22Rv1 (cell line): ENCODE results near the gene PCDHGC4.

Experiments
- H3K27ac ChIP-seq: fragments of 450-650 bp; 2 replicates; pipeline ENCODE4 v1.5.1; 2017
- ZFX ChIP-seq: fragments of 450-650 bp; IDR thresholded peaks from 2 replicates; pipeline ENCODE4 v1.6.1; 2017; ENCODE audit warnings: antibody characterized with exemption, borderline replicate concordance
- TF ChIP-seq, protein P1 (sequence below): fragments of 450-650 bp; IDR thresholded peaks from 2 replicates; pipeline ENCODE4 v1.5.1; 2017; ENCODE audit warnings: mild to moderate bottlenecking

The PCDHGC4 gene

DNA sequence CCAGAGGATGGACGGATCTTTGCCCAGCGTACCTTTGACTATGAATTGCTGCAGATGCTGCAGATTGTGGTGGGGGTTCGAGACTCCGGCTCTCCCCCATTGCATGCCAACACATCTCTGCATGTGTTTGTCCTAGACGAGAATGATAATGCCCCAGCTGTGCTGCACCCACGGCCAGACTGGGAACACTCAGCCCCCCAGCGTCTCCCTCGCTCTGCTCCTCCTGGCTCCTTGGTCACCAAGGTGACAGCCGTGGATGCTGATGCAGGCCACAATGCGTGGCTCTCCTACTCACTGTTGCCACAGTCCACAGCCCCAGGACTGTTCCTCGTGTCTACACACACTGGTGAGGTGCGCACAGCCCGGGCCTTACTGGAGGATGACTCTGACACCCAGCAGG is 5.9 kb downstream of the PCDHGC4 start:
- no peak overlapping the region for H3K27ac ChIP-seq
- TF ChIP-seq, protein P1, sequence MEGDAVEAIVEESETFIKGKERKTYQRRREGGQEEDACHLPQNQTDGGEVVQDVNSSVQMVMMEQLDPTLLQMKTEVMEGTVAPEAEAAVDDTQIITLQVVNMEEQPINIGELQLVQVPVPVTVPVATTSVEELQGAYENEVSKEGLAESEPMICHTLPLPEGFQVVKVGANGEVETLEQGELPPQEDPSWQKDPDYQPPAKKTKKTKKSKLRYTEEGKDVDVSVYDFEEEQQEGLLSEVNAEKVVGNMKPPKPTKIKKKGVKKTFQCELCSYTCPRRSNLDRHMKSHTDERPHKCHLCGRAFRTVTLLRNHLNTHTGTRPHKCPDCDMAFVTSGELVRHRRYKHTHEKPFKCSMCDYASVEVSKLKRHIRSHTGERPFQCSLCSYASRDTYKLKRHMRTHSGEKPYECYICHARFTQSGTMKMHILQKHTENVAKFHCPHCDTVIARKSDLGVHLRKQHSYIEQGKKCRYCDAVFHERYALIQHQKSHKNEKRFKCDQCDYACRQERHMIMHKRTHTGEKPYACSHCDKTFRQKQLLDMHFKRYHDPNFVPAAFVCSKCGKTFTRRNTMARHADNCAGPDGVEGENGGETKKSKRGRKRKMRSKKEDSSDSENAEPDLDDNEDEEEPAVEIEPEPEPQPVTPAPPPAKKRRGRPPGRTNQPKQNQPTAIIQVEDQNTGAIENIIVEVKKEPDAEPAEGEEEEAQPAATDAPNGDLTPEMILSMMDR, result no peak
- TF ChIP-seq ZFX, result no peak

DNA sequence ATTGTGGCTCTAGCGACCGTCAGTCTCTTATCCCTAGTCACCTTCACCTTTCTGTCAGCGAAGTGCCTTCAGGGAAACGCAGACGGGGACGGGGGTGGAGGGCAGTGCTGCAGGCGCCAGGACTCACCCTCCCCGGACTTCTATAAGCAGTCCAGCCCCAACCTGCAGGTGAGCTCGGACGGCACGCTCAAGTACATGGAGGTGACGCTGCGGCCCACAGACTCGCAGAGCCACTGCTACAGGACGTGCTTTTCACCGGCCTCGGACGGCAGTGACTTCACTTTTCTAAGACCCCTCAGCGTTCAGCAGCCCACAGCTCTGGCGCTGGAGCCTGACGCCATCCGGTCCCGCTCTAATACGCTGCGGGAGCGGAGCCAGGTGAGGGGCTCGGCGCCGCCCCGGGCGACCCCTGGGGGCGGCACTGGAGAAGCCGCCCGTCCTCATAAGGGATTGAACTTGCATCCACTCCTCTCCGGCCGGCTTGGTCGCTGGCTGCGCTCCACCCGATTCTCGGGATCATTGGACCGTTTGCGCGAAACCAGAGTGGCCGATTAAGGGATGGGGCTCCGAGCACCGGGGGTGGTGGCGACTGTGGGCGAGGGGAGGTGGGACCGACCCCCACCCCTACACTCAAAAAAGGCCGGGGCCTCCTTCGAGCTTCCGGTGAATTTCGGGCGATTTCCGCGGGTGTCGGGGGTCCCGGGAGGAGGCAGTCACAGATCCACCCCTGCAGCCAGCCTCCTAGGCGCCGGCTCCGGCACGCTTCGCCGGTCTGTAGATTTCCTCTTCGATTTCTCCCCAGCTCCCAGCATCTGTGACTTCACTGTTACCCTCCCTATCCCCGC is 6.7 kb downstream of the PCDHGC4 start:
- H3K27ac ChIP-seq, result no peak overlapping the region
- TF ChIP-seq, protein P1, result no peak
- TF ChIP-seq ZFX, result no peak

DNA sequence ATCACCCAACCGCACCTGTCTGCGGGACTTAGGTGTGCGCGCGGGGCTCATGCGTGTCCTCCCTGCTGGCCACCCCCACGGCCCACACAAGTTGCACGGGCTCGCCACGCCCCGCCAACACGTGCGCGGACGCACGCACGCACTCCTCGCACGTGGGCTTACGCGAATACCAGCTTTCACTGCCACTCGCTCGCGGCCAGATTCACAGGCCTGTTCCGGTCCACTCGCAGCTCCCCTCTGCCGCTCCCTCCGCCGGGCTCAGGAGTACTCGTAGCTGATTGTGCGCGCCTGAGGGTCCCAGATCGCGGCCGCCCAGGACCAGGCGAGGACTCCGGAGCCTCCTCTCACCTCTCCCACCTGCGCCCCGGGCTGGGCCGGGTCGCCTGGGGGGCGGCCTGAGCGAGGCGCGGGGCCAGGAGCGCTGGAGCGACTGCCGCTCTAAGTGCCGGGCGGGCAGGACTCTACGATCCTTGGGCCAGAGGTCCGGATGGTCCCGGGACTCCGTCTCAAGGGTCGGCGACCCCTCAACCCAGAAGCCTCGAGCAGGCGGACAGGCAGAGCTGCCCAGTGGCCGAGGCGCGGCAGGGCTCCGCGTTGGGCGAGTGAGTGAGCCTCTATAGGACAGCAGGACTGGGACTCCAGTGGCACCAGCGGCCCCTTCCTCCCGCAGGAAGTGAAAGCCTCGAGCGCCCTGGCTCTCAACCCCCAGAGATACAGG is 7.5 kb downstream of the PCDHGC4 start:
- TF ChIP-seq, protein P1, result no peak
- TF ChIP-seq ZFX, result no peak
- no peak overlapping the region for H3K27ac ChIP-seq

DNA sequence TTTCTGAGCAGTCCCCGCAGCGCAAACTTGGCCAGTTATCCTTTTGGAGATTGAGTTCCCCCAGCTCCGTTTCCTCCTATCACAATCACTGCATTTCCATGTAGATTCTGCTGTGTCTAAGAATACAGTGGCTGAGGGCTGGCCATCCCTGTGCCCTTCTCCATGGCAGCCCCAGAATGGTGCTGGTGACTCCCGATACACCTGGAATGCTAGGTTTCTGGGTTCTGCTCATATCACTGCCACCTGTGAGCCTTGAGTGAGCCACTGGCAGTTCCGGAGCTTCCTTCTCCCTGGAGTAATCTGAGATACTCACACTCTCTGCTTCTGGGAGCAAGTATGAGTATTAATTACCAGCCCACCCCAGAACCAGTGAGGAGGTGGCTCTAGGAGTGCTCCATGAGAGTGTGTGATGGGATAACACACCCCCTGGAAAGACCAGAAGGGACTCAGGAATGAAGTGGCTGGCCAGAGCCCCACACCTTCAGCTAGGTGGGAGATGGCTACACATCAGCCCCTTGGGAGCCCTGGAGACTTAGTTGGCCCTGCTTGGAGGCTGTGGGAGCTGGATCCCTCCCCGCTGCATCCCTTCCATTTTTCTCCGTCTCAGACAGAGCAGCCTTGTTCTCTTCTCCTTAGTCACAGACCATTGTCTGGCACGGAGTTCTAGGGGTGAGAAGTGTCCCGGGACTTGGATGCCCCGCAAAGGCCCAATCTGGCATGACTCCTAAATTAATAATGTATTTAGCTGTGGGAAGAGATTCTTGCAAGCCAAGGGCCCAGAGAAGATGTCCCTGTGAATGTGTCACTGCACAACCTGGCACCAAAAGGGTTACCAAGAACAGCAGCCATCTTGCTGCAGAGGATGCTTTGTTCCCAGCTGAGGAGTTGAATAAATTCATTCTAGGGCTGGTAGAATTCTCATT is 8.9 kb downstream of the PCDHGC4 start:
- no peak overlapping the region for H3K27ac ChIP-seq
- TF ChIP-seq ZFX, result no peak
- TF ChIP-seq, protein P1, result no peak

DNA sequence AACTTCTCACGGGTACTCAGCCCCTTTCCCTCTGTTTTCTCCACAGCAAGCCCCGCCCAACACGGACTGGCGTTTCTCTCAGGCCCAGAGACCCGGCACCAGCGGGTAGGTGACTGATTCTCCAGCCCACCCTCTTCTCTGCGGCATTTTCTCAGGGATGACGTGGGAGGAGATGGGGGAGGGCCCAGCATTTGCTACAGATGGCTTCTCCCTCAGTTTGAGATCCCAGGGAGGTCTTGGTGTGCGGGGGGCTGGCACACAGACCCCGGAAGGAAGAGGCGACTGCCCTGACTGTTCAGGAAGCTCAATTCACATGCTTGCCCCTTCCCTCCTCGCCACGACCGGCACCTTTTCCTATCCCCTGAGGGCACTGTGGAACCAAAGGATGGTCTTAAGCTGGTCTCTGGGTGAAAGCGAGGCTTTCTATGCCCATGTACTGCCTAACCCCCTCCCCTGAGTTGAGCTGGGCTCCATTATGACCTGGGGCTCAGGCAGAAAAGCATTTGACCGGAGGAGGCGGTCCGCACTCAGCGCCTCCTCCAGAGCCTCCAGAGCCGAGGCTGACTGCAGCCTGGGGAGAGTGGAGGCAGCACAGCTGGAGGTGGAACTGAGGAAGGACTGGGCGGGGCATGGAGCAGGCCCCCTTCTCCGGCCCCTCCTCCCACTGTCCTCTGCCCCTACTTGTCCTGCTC is 10.1 kb downstream of the PCDHGC4 start:
- H3K27ac ChIP-seq, result no peak overlapping the region
- TF ChIP-seq, protein P1, result no peak
- TF ChIP-seq ZFX, result no peak

DNA sequence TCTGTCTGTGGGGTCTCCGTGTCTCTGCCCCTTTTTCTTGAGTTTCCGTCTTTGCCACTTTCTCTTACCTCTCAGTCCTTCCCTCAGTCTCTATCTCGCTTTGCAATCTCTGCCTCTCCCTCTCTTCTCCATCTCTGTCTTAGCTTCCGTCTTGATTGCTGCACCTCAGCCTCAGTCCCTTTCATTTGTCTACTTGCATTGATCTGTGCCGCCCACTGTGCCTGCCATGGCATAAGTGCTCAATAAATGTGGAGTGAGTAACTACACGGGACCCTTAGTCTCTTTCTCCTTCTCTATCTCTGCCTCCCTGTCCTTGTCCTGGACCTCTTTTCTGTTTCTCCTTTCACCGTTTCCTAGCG is 10.6 kb downstream of the PCDHGC4 start:
- TF ChIP-seq ZFX, result no peak
- TF ChIP-seq, protein P1, result no peak
- no peak overlapping the region for H3K27ac ChIP-seq
